Measurements from ENCODE around the gene CCDC54.

DNA sequence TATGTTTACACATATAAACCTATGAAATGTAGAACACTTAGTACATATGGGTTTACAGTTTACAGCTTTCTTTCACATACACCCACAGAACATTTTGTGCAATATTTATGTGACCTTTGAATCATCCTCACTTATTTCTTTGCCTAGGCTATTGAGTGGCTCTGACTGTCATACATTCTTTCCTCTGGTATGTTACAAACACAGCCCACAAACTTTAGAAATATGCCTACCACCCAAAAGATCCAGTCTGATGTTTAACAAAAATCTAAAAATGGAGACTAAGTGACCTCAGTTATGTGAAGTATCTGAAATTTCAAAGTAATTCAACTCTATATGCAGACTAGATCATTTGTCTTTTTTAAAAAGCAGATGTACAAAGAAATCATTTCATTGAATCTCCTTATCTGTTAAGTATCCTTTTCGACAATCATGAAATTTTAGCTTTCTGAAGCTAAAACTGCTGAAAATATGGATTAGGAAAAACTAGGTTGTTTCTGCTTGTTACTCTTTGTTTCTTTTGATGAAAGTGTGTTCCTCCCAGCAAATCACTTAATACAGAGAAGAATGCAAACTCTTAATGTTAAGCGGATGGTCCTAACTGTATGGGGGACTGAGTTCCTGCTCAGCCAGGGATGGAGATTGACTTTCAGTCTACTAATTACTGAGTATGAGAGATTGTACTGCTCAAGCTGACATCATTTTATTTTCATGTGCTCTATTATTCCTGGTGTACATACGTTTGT is 27.7 kb downstream of the CCDC54 start:
- TF ChIP-seq, protein P1, sequence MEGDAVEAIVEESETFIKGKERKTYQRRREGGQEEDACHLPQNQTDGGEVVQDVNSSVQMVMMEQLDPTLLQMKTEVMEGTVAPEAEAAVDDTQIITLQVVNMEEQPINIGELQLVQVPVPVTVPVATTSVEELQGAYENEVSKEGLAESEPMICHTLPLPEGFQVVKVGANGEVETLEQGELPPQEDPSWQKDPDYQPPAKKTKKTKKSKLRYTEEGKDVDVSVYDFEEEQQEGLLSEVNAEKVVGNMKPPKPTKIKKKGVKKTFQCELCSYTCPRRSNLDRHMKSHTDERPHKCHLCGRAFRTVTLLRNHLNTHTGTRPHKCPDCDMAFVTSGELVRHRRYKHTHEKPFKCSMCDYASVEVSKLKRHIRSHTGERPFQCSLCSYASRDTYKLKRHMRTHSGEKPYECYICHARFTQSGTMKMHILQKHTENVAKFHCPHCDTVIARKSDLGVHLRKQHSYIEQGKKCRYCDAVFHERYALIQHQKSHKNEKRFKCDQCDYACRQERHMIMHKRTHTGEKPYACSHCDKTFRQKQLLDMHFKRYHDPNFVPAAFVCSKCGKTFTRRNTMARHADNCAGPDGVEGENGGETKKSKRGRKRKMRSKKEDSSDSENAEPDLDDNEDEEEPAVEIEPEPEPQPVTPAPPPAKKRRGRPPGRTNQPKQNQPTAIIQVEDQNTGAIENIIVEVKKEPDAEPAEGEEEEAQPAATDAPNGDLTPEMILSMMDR (IDR thresholded peaks at IDR 0.05; ENCODE audit: poor library complexity): no peak
- TF ChIP-seq EZH2 (IDR thresholded peaks at IDR 0.05; ENCODE audit: borderline replicate concordance): no peak

Data from hepatocyte (in vitro differentiated cells).